Endothelial cell (in vitro differentiated cells): ENCODE measurements around the gene ADD3. TPM values are rescaled to one million over a fixed set of nuclear protein-coding genes. Genes with fewer than 3 reads are reported as not detected.

Experiments
- DNase-seq: peaks from one replicate; pipeline ENCODE4 v3.0.0; 2021; ENCODE audit warnings: low spot score
- H3K27ac Mint-ChIP-seq: one replicate; pipeline ENCODE4 v1.8.0; 2021; ENCODE audit warnings: mixed read lengths, inconsistent platforms; ENCODE audit not compliant: unreplicated experiment
- H3K27me3 Mint-ChIP-seq: one replicate; pipeline ENCODE4 v1.8.0; 2021; ENCODE audit warnings: mild to moderate bottlenecking, moderate library complexity, mixed read lengths, inconsistent platforms; ENCODE audit not compliant: unreplicated experiment
- H3K36me3 Mint-ChIP-seq: one replicate; pipeline ENCODE4 v1.8.0; 2021; ENCODE audit warnings: mild to moderate bottlenecking, low read depth, mixed read lengths, inconsistent platforms; ENCODE audit not compliant: unreplicated experiment
- H3K4me1 Mint-ChIP-seq: one replicate; pipeline ENCODE4 v1.8.0; 2021; ENCODE audit warnings: mild to moderate bottlenecking, mixed read lengths, inconsistent platforms; ENCODE audit not compliant: unreplicated experiment
- H3K4me3 Mint-ChIP-seq: one replicate; pipeline ENCODE4 v1.8.0; 2021; ENCODE audit warnings: mild to moderate bottlenecking, mixed read lengths, inconsistent platforms; ENCODE audit not compliant: unreplicated experiment
- H3K9me3 Mint-ChIP-seq: one replicate; pipeline ENCODE4 v1.8.0; 2021; ENCODE audit warnings: mixed read lengths, inconsistent platforms; ENCODE audit not compliant: unreplicated experiment
- CTCF ChIP-seq: fragments of 200-600 bp; sonication (generic); IDR thresholded peaks from one replicate; pipeline ENCODE4 v1.5.0; 2021; ENCODE audit warnings: antibody characterized with exemption; ENCODE audit not compliant: unreplicated experiment
- total RNA-seq: library from RNA; stranded (reverse); fragmentation: NEBNext Ultra II Directional; extraction: Animal tissue kit (Norgen Biotek cat#: 25700); gene quantifications from one replicate; pipeline ENCODE4 v1.2.1, GENCODE V29; 2021; ENCODE audit not compliant: unreplicated experiment

The ADD3 gene
- total RNA-seq, 1 donor from 2014 or later = 125 TPM

GRCh38 chr10:110171032-110171431 lies 163.2 kb downstream of the ADD3 start:
- no peak overlapping the region for H3K27ac Mint-ChIP-seq
- no peak for TF ChIP-seq CTCF
- no peaks in the 10 kb centered on the region for H3K36me3 Mint-ChIP-seq
- peaks cover 17% of the 10 kb centered on the region for H3K4me1 Mint-ChIP-seq
- no peak overlapping the region for H3K4me3 Mint-ChIP-seq
- no peaks in the 10 kb centered on the region for H3K9me3 Mint-ChIP-seq
- no peak for DNase-seq
- H3K27me3 Mint-ChIP-seq = peaks cover 18% of the 10 kb centered on the region

- no peak for DNase-seq
- Mint-ChIP-seq H3K27ac (no peak overlapping the region), H3K4me3 (no peak overlapping the region), H3K27me3 (peaks cover 18% of the 10 kb centered on the region), H3K9me3 (no peaks in the 10 kb centered on the region), H3K4me1 (peaks cover 21% of the 10 kb centered on the region), H3K36me3 (no peaks in the 10 kb centered on the region)
- TF ChIP-seq CTCF = no peak
These were observed 164.4 kb downstream of the ADD3 start for GRCh38 chr10:110172155-110172554.

GRCh38 chr10:110174201-110174600 lies 166.4 kb downstream of the ADD3 start:
- no peak overlapping the region for H3K27ac Mint-ChIP-seq
- no peaks in the 10 kb centered on the region for H3K36me3 Mint-ChIP-seq
- peaks cover 11% of the 10 kb centered on the region for H3K27me3 Mint-ChIP-seq
- no peak for DNase-seq
- TF ChIP-seq CTCF = no peak
- no peaks in the 10 kb centered on the region for H3K9me3 Mint-ChIP-seq
- H3K4me1 Mint-ChIP-seq = peaks cover 18% of the 10 kb centered on the region
- H3K4me3 Mint-ChIP-seq = no peak overlapping the region

- no peak for DNase-seq
- H3K9me3 Mint-ChIP-seq = no peaks in the 10 kb centered on the region
- H3K4me3 Mint-ChIP-seq = no peak overlapping the region
- no peak overlapping the region for H3K27ac Mint-ChIP-seq
- H3K36me3 Mint-ChIP-seq = no peaks in the 10 kb centered on the region
- H3K27me3 Mint-ChIP-seq = peaks cover 9% of the 10 kb centered on the region
- no peak for TF ChIP-seq CTCF
- H3K4me1 Mint-ChIP-seq = peaks cover 14% of the 10 kb centered on the region
These were observed 167.0 kb downstream of the ADD3 start for GRCh38 chr10:110174816-110175215.

- peaks cover 14% of the 10 kb centered on the region for H3K4me1 Mint-ChIP-seq
- H3K9me3 Mint-ChIP-seq = no peaks in the 10 kb centered on the region
- H3K27me3 Mint-ChIP-seq = peaks cover 7% of the 10 kb centered on the region
- no peak for TF ChIP-seq CTCF
- H3K27ac Mint-ChIP-seq = no peak overlapping the region
- no peaks in the 10 kb centered on the region for H3K36me3 Mint-ChIP-seq
- DNase-seq = no peak
- H3K4me3 Mint-ChIP-seq = no peak overlapping the region
These were observed 167.6 kb downstream of the ADD3 start for GRCh38 chr10:110175406-110175805.
